PFSK-1 (cell line): Measurements from ENCODE around the gene SEC31A. TPM values are rescaled to one million over a fixed set of nuclear protein-coding genes. Genes with fewer than 3 reads are reported as not detected.

Experiments
- FOXP2 ChIP-seq: optimal IDR thresholded peaks from 2 replicates; pipeline ENCODE3; 2011; ENCODE audit warnings: borderline replicate concordance, control low read depth, inconsistent platforms; ENCODE audit not compliant: insufficient read depth; ENCODE audit errors: extremely low read length, extremely low read depth
- POLR2AphosphoS5 ChIP-seq: IDR thresholded peaks from 2 replicates; pipeline ENCODE4 v1.6.1; 2012; ENCODE audit warnings: low read depth, mild to moderate bottlenecking, control low read depth, low read length, moderate library complexity
- SIN3A ChIP-seq: IDR thresholded peaks from 2 replicates; pipeline ENCODE4 v1.6.1; 2012; ENCODE audit warnings: mild to moderate bottlenecking, low read length, moderate library complexity, borderline replicate concordance; ENCODE audit not compliant: insufficient read depth
- TAF1 ChIP-seq: IDR thresholded peaks from 2 replicates; pipeline ENCODE4 v1.6.1; 2012; ENCODE audit warnings: low read length, control low read depth, borderline replicate concordance; ENCODE audit not compliant: insufficient read depth
- polyA plus RNA-seq: library from polyadenylated mRNA; unstranded; fragments of >200 nt; gene quantifications from one replicate; pipeline ENCODE4 v1.2.1, GENCODE V29; 2012; ENCODE audit warnings: low read depth, missing spikeins; ENCODE audit not compliant: insufficient read length
- TF ChIP-seq, protein P1 (sequence below), 2 experiments: IDR thresholded peaks; 2 replicates each; pipeline versions ENCODE4 v1.6.1 to v1.8.0; 2011 to 2012; ENCODE audit warnings: low read depth in 2 of 2, low read length in 2 of 2, control low read depth in 1 of 2, inconsistent platforms in 1 of 2, mild to moderate bottlenecking in 1 of 2, moderate library complexity in 1 of 2; ENCODE audit not compliant: insufficient read depth in 1 of 2

Gene SEC31A, protein sequence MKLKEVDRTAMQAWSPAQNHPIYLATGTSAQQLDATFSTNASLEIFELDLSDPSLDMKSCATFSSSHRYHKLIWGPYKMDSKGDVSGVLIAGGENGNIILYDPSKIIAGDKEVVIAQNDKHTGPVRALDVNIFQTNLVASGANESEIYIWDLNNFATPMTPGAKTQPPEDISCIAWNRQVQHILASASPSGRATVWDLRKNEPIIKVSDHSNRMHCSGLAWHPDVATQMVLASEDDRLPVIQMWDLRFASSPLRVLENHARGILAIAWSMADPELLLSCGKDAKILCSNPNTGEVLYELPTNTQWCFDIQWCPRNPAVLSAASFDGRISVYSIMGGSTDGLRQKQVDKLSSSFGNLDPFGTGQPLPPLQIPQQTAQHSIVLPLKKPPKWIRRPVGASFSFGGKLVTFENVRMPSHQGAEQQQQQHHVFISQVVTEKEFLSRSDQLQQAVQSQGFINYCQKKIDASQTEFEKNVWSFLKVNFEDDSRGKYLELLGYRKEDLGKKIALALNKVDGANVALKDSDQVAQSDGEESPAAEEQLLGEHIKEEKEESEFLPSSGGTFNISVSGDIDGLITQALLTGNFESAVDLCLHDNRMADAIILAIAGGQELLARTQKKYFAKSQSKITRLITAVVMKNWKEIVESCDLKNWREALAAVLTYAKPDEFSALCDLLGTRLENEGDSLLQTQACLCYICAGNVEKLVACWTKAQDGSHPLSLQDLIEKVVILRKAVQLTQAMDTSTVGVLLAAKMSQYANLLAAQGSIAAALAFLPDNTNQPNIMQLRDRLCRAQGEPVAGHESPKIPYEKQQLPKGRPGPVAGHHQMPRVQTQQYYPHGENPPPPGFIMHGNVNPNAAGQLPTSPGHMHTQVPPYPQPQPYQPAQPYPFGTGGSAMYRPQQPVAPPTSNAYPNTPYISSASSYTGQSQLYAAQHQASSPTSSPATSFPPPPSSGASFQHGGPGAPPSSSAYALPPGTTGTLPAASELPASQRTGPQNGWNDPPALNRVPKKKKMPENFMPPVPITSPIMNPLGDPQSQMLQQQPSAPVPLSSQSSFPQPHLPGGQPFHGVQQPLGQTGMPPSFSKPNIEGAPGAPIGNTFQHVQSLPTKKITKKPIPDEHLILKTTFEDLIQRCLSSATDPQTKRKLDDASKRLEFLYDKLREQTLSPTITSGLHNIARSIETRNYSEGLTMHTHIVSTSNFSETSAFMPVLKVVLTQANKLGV
- polyA plus RNA-seq, result 72.4 TPM

DNA sequence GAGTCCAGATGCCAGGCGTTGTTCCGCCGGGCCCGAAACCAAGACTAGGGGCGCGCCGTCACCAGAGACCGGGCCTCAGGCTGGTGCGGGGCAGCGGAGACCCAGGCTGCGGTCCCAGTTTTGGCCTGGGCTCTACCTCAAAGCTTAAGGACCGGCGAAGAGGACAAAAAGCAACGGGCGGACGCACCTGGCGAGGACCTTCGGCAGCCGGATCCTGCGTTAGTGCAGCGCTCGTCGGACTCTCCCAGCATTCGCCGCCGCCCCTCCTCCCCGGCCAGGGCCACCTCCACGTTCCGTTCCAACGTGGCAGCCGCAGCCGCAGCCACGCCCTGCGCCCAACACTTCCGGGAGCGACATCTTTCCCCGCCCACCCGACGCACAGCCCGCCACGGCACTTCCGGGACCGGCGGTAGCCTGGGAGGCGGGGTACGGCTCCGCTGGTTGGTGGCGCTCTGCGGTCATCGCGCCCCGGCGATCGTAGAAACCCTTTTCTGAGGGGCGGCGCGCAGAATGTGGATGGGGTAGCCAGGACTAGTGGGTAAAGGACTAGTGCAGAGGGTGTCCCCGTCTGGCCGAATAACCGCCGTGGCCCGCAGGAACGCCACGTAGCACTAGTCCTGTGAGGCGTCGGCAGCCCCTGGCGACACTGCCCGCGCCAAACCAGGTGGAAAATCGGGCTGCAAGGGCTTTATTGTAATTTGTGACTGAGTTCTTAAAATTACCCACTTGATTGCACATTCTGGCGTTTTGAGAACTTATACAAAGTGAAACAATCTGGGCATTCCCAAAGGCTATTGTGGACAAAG, at the start of gene SEC31A:
TSS of gene SEC31A (minus strand) at position 253 of the 806 bp plus-strand sequence. CDS start 9,217 bp downstream, outside the sequence.
- TF ChIP-seq POLR2AphosphoS5 (peak; percentile 88; the same call in 1 of the 2 replicates), SIN3A (no peak; the same call in 1 of the 2 replicates), TAF1 (peak; percentile 90), FOXP2 (peak; percentile 99)
- TF ChIP-seq, protein P1, sequence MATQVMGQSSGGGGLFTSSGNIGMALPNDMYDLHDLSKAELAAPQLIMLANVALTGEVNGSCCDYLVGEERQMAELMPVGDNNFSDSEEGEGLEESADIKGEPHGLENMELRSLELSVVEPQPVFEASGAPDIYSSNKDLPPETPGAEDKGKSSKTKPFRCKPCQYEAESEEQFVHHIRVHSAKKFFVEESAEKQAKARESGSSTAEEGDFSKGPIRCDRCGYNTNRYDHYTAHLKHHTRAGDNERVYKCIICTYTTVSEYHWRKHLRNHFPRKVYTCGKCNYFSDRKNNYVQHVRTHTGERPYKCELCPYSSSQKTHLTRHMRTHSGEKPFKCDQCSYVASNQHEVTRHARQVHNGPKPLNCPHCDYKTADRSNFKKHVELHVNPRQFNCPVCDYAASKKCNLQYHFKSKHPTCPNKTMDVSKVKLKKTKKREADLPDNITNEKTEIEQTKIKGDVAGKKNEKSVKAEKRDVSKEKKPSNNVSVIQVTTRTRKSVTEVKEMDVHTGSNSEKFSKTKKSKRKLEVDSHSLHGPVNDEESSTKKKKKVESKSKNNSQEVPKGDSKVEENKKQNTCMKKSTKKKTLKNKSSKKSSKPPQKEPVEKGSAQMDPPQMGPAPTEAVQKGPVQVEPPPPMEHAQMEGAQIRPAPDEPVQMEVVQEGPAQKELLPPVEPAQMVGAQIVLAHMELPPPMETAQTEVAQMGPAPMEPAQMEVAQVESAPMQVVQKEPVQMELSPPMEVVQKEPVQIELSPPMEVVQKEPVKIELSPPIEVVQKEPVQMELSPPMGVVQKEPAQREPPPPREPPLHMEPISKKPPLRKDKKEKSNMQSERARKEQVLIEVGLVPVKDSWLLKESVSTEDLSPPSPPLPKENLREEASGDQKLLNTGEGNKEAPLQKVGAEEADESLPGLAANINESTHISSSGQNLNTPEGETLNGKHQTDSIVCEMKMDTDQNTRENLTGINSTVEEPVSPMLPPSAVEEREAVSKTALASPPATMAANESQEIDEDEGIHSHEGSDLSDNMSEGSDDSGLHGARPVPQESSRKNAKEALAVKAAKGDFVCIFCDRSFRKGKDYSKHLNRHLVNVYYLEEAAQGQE (IDR thresholded peaks at IDR 0.05; ENCODE audit: insufficient read depth in 1 of 2, low read depth in 2 of 2, low read length in 2 of 2), result peak in 1 of 2 experiments; percentile 46; a peak in 2 of 4 replicates

DNA sequence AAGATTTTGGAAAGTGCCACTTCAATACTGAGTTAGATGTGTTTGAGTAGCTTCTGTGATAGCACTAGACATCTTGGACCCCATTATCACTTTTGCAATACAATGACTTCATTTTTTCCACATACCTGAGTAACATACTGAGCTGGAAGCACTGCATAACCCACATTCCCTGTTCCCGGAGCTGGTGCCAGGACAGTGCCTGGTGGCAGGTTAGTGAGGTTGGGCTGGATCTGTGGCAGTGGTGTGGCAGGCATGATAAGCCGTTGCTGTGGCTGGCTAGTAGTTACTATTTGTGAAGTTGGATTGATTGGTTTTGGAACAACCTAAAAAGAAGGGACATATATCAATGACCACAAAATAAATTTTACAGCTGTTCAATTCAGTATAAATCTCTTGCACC, 48.5 kb upstream of the SEC31A start:
- TF ChIP-seq FOXP2 (no peak), TAF1 (no peak), POLR2AphosphoS5 (no peak), SIN3A (no peak)
- TF ChIP-seq, protein P1 (IDR thresholded peaks at IDR 0.05; ENCODE audit: insufficient read depth in 1 of 2, low read depth in 2 of 2, low read length in 2 of 2), result no peak

DNA sequence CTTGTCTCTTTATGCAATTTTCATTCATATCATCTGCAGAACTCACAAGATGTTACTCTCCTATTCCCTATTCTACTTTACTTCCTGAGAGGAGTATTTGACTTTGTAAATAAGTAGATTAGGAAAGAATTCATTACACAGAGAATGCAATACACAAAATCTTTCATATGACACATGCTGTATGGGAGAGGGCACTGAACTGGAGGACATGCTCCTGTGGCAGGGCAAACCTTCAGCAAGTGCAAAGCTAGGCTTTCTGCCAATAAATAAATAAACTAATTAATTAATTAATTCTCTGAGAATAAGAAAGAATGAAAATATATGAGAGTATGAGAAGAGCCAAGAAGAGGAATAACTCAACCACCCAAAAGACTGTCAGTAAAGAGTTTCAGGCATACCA, 43.5 kb upstream of the SEC31A start:
- TF ChIP-seq FOXP2, result no peak
- TF ChIP-seq SIN3A, result no peak
- TF ChIP-seq, protein P1 (IDR thresholded peaks at IDR 0.05; ENCODE audit: insufficient read depth in 1 of 2, low read depth in 2 of 2, low read length in 2 of 2), result no peak
- no peak for TF ChIP-seq POLR2AphosphoS5
- TF ChIP-seq TAF1, result no peak
